ENCODE data around the gene CEP89.

GRCh38 chr19:33008738-33009137 is 37.0 kb upstream of the CEP89 start:
- TF ChIP-seq CTCF (IDR thresholded peaks at IDR 0.05) = no peak
- TF ChIP-seq POLR2A (IDR thresholded peaks at IDR 0.05) = no peak
